A549 treated with ZK216348 at 1 μM for 4 hours (cell line): Measurements from ENCODE around the gene PHOX2A. TPM values are rescaled to one million over a fixed set of nuclear protein-coding genes. Genes with fewer than 3 reads are reported as not detected.

Experiments used
- total RNA-seq: library from RNA; stranded (reverse); fragments of 200-300 nt; extraction: Qiagen RNA extraction; gene quantifications from 5 replicates; pipeline ENCODE4 v1.2.3, GENCODE V29; 2022; ENCODE audit warnings: low read depth

PHOX2A gene
- total RNA-seq, result not detected in 5 replicates

GRCh38 chr11:72244060-72244360 lies at the start of gene PHOX2A:
Gene PHOX2A (minus strand): TSS chr11:72244176. CDS start chr11:72244004, 172 bp downstream.

GRCh38 chr11:72224564-72225410 lies 19.2 kb downstream of the PHOX2A start, which contains the start of gene INPPL1:
Gene INPPL1 (plus strand): TSS chr11:72224767. CDS start chr11:72224985, 218 bp downstream.

GRCh38 chr11:72216638-72217037 lies 27.3 kb downstream of the PHOX2A start, which contains the start of gene FOLR2:
Gene FOLR2 (plus strand): TSS chr11:72216794. CDS start chr11:72218585, 1,791 bp downstream.

GRCh38 chr11:72191961-72192381 lies 52.0 kb downstream of the PHOX2A start, which contains the start of gene FOLR1:
Gene FOLR1 (plus strand): TSS chr11:72192140. CDS start chr11:72192174, 34 bp downstream.

Other genes starting within 250 kb of the PHOX2A start
- gene IL18BP, start 245.3 kb downstream of the PHOX2A start, total RNA-seq, result 3.0 to 4.5 TPM (median 3.9 TPM) in 5 replicates
- gene NUMA1, start 163.6 kb downstream of the PHOX2A start, total RNA-seq, result 44.8 to 77.9 TPM (median 68.5 TPM) in 5 replicates
- gene LRRC51, start 163.3 kb downstream of the PHOX2A start, total RNA-seq, result 5.2 to 11.6 TPM (median 7.8 TPM) in 5 replicates
- 117 to 162 TPM (median 141 TPM) in 5 replicates for gene LAMTOR1, start 140.9 kb downstream of the PHOX2A start, total RNA-seq
- gene TOMT, start 138.3 kb downstream of the PHOX2A start, total RNA-seq, result not detected in 5 replicates
- gene ANAPC15, start 131.5 kb downstream of the PHOX2A start, total RNA-seq, result 85.1 to 94.2 TPM (median 88.9 TPM) in 5 replicates
- 0.45 TPM in 1 of 5 replicates, not detected in the others for gene FOLR3, start 108.5 kb downstream of the PHOX2A start, total RNA-seq
- not detected in 5 replicates for gene FOLR1, start 52.0 kb downstream of the PHOX2A start, total RNA-seq
- not detected in 5 replicates for gene FOLR2, start 27.4 kb downstream of the PHOX2A start, total RNA-seq
- gene INPPL1, start 19.4 kb downstream of the PHOX2A start, total RNA-seq, result 42.7 to 96.5 TPM (median 78.5 TPM) in 5 replicates
- gene CLPB, start 190.4 kb upstream of the PHOX2A start, total RNA-seq, result 11.7 to 20.5 TPM (median 16.6 TPM) in 5 replicates